ENCODE results near the gene CCDC174.

DNA sequence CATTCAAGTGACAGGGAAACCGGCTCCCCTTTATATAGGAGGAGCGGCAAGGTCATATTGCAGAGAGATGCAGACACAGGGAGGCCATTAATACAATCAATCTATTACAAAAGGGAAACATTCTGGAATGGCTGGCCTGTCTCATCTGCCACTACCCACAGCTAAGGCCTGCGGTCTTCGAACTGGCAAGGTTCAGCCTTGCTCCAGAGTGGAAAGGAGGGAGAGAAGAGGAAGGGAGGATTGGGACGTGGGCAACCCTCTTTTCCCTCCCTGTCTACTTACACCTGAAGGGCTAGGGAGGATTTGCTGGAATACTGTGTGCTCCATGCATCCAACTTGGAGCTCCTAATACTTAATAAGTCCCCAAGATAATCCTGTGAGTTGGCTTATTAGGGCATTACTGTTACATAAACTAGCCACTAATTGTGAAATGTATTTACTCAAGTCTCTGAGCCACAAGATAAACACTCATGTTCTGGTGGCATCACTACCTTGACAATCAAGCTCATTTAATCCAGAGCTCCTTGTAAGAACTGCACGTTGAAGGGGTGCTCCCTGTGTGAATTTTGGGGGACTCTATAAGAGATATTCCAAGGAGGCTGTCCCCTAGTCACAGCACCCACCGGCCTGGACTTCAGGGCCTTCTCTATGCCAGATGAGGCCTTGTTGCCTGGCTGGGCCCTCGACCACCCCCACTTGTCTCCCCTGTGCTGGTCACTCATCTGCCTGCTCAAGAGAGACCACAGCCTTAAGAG lies 19.7 kb upstream of the CCDC174 start:
- no peak for TF ChIP-seq SIN3A (IDR thresholded peaks at IDR 0.05; ENCODE audit: borderline replicate concordance, insufficient read depth, low read length)
- TF ChIP-seq TAF1 (IDR thresholded peaks at IDR 0.05; ENCODE audit: borderline replicate concordance, insufficient read depth, low read length) = no peak
- no peak for TF ChIP-seq POLR2AphosphoS5 (IDR thresholded peaks at IDR 0.05; ENCODE audit: low read depth, low read length)
- TF ChIP-seq, protein P1, sequence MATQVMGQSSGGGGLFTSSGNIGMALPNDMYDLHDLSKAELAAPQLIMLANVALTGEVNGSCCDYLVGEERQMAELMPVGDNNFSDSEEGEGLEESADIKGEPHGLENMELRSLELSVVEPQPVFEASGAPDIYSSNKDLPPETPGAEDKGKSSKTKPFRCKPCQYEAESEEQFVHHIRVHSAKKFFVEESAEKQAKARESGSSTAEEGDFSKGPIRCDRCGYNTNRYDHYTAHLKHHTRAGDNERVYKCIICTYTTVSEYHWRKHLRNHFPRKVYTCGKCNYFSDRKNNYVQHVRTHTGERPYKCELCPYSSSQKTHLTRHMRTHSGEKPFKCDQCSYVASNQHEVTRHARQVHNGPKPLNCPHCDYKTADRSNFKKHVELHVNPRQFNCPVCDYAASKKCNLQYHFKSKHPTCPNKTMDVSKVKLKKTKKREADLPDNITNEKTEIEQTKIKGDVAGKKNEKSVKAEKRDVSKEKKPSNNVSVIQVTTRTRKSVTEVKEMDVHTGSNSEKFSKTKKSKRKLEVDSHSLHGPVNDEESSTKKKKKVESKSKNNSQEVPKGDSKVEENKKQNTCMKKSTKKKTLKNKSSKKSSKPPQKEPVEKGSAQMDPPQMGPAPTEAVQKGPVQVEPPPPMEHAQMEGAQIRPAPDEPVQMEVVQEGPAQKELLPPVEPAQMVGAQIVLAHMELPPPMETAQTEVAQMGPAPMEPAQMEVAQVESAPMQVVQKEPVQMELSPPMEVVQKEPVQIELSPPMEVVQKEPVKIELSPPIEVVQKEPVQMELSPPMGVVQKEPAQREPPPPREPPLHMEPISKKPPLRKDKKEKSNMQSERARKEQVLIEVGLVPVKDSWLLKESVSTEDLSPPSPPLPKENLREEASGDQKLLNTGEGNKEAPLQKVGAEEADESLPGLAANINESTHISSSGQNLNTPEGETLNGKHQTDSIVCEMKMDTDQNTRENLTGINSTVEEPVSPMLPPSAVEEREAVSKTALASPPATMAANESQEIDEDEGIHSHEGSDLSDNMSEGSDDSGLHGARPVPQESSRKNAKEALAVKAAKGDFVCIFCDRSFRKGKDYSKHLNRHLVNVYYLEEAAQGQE (IDR thresholded peaks at IDR 0.05; ENCODE audit: insufficient read depth in 1 of 2, low read depth in 2 of 2, low read length in 2 of 2) = no peak
- no peak for TF ChIP-seq FOXP2 (optimal IDR thresholded peaks at IDR 0.05; ENCODE audit: borderline replicate concordance, extremely low read depth, extremely low read length, insufficient read depth)
